Fibroblast of mammary gland (primary cell): ENCODE measurements around the gene CENPU.
A peak's percentile ranks its signal among the peaks of the same experiment; 100 is the strongest.

Experiments
- DNase-seq: peaks from one replicate; pipeline ENCODE4 v3.0.0-alpha.2; 2010; ENCODE audit warnings: low read depth
- H3K4me3 ChIP-seq: 2 replicates; pipeline ENCODE4 v1.5.1; 2011; ENCODE audit warnings: low read depth, mild to moderate bottlenecking, low read length, moderate library complexity; ENCODE audit not compliant: control insufficient read depth
- CTCF ChIP-seq: conservative IDR thresholded peaks from 2 replicates; pipeline ENCODE4 v1.5.1; 2011; ENCODE audit warnings: low read depth, low read length, inconsistent platforms; ENCODE audit not compliant: control insufficient read depth, insufficient read depth

Gene CENPU

GRCh38 chr4:184684491-184685189 is 49.3 kb downstream of the CENPU start:
- no peak for TF ChIP-seq CTCF
- peak; percentile 37 for DNase-seq
- no peak overlapping the region for H3K4me3 ChIP-seq

GRCh38 chr4:184681916-184682315 is 52.0 kb downstream of the CENPU start:
- TF ChIP-seq CTCF, result no peak
- no peak for DNase-seq
- H3K4me3 ChIP-seq, result no peak overlapping the region

- no peak for TF ChIP-seq CTCF
- no peak for DNase-seq
- H3K4me3 ChIP-seq, result no peak overlapping the region
Measured at GRCh38 chr4:184680698-184681097, 53.2 kb downstream of the CENPU start.

- TF ChIP-seq CTCF, result no peak
- no peak for DNase-seq
- no peak overlapping the region for H3K4me3 ChIP-seq
Measured at GRCh38 chr4:184675821-184676492, 57.9 kb downstream of the CENPU start.

- DNase-seq, result no peak
- H3K4me3 ChIP-seq, result no peak overlapping the region
- TF ChIP-seq CTCF, result no peak
Measured at GRCh38 chr4:184675018-184675417, 58.9 kb downstream of the CENPU start.

GRCh38 chr4:184674011-184674410 is 59.9 kb downstream of the CENPU start:
- no peak overlapping the region for H3K4me3 ChIP-seq
- TF ChIP-seq CTCF, result no peak
- DNase-seq, result no peak

- DNase-seq, result no peak
- TF ChIP-seq CTCF, result no peak
- no peak overlapping the region for H3K4me3 ChIP-seq
Measured at GRCh38 chr4:184672741-184673140, 61.2 kb downstream of the CENPU start.
